ENCODE measurements around the gene SLC5A9. TPM values are rescaled to one million over a fixed set of nuclear protein-coding genes. Genes with fewer than 3 reads are reported as not detected.
A peak's percentile ranks its signal among the peaks of the same experiment; 100 is the strongest.

The SLC5A9 gene
- total RNA-seq, 1 donor from 2014 or later, result not detected

DNA sequence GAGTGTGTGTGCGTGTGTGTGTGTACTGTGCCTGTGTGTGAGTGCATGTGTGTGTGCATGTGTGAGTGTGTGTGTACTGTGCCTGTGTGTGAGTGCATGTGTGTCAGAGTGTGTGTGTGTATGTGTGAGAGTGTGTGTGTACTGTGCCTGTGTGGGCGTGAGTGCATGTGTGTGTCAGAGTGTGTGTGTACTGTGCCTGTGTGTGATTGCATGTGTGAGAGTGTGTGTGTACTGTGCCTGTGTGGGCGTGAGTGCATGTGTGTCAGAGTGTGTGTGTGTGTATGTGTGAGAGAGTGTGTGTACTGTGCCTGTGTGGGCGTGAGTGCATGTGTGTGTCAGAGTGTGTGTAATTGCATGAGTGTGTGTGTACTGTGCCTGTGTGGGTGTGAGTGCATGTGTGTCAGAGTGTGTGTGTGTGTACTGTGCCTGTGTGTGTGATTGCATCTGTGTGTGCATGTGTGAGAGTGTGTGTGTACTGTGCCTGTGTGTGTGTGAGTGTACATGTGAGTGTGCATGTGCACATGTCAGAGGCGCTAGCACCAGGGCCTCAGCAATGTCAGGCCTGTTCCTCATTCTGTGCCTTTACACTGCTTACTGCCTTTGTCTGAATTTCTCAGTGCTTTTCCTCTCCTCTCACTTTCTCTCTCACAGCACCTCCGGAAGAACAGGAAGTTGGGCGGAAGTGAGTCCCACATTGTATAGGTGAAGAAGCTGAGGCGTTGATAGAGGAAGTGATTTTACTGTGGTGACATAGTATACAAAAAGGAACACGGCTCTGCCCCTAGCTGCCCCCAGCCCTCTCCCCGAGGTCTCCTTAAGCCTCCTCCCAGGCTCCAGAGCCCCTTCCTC is 4.9 kb downstream of the SLC5A9 start:
- Histone ChIP-seq H3K27me3 (ENCODE audit: control insufficient read depth, insufficient read depth, low read length) (no peaks in the 10 kb centered on the region), H3K36me3 (ENCODE audit: control insufficient read depth, insufficient read depth, low read length) (no peaks in the 10 kb centered on the region), H3K4me3 (ENCODE audit: low read depth, low read length) (no peak overlapping the region)
- DNase-seq (ENCODE audit: low read depth) (no peak), FAIRE-seq (peak; percentile 99)
- TF ChIP-seq, protein P1, sequence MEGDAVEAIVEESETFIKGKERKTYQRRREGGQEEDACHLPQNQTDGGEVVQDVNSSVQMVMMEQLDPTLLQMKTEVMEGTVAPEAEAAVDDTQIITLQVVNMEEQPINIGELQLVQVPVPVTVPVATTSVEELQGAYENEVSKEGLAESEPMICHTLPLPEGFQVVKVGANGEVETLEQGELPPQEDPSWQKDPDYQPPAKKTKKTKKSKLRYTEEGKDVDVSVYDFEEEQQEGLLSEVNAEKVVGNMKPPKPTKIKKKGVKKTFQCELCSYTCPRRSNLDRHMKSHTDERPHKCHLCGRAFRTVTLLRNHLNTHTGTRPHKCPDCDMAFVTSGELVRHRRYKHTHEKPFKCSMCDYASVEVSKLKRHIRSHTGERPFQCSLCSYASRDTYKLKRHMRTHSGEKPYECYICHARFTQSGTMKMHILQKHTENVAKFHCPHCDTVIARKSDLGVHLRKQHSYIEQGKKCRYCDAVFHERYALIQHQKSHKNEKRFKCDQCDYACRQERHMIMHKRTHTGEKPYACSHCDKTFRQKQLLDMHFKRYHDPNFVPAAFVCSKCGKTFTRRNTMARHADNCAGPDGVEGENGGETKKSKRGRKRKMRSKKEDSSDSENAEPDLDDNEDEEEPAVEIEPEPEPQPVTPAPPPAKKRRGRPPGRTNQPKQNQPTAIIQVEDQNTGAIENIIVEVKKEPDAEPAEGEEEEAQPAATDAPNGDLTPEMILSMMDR (IDR thresholded peaks at IDR 0.05; ENCODE audit: insufficient read depth, low read length, severe bottlenecking), result no peak

DNA sequence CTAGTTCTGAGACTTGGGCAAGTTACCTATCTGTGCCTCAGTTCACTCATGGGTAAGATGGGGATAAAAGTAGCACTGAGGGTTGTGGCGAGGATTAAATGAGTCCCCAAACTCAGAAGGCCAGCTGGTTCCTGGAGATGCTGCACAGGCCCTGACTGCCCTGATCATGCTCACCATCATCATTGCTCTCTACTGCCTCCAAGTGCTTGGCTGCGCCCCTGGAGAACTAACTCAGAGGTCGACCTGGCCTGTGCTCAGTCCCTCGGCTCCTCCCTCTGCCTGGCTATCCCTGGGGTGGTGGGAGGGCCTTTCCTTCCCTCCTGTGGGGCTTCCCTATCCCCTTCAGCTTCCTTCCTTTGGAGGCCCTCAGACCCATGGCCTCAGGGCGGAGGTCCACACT is 5.6 kb downstream of the SLC5A9 start:
- Histone ChIP-seq H3K4me3 (ENCODE audit: low read depth, low read length) (no peak overlapping the region), H3K27me3 (ENCODE audit: control insufficient read depth, insufficient read depth, low read length) (no peaks in the 10 kb centered on the region), H3K36me3 (ENCODE audit: control insufficient read depth, insufficient read depth, low read length) (no peaks in the 10 kb centered on the region)
- FAIRE-seq, result no peak
- TF ChIP-seq, protein P1 (IDR thresholded peaks at IDR 0.05; ENCODE audit: insufficient read depth, low read length, severe bottlenecking), result no peak
- no peak for DNase-seq (ENCODE audit: low read depth)

DNA sequence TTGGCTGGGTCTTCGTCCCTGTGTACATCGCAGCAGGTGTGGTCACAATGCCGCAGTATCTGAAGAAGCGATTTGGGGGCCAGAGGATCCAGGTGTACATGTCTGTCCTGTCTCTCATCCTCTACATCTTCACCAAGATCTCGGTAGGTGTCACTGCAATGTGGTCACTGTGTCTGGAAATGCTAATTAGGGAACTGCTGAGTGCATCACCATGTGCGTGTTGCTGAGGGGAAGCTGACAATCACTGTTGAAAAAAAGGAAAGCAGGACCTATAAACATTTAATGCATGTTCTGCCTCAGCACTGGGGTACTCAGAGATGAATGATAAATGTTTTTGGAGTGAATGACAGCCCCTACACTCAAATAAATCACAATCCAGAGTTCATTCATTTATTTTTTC is 6.8 kb downstream of the SLC5A9 start:
- FAIRE-seq (no peak), DNase-seq (ENCODE audit: low read depth) (no peak)
- no peaks in the 10 kb centered on the region for H3K36me3 ChIP-seq (ENCODE audit: control insufficient read depth, insufficient read depth, low read length)
- TF ChIP-seq, protein P1 (IDR thresholded peaks at IDR 0.05; ENCODE audit: insufficient read depth, low read length, severe bottlenecking), result no peak
- H3K27me3 ChIP-seq (ENCODE audit: control insufficient read depth, insufficient read depth, low read length), result no peaks in the 10 kb centered on the region
- H3K4me3 ChIP-seq (ENCODE audit: low read depth, low read length), result no peak overlapping the region

DNA sequence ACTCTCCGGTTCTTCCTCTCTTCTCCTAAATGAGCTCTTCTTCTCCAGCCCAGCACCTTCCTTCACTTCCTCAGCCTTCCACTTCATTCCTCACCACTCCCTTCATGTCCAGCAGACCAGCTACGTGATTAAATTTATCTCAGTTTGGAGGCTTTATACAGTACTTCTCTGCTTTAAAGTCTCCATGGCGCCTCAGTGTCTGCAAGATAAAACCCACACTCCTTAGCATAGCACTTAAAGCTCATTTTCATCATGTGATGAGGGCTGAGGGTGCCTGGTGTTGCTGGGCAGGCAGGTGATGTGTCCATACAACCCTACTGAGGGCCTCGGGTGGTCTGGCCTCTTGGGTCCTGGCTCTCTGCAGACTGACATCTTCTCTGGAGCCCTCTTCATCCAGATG is 7.7 kb downstream of the SLC5A9 start:
- Histone ChIP-seq H3K36me3 (ENCODE audit: control insufficient read depth, insufficient read depth, low read length) (no peaks in the 10 kb centered on the region), H3K27me3 (ENCODE audit: control insufficient read depth, insufficient read depth, low read length) (no peaks in the 10 kb centered on the region), H3K4me3 (ENCODE audit: low read depth, low read length) (no peak overlapping the region)
- FAIRE-seq (no peak), DNase-seq (ENCODE audit: low read depth) (no peak)
- TF ChIP-seq, protein P1 (IDR thresholded peaks at IDR 0.05; ENCODE audit: insufficient read depth, low read length, severe bottlenecking), result no peak

DNA sequence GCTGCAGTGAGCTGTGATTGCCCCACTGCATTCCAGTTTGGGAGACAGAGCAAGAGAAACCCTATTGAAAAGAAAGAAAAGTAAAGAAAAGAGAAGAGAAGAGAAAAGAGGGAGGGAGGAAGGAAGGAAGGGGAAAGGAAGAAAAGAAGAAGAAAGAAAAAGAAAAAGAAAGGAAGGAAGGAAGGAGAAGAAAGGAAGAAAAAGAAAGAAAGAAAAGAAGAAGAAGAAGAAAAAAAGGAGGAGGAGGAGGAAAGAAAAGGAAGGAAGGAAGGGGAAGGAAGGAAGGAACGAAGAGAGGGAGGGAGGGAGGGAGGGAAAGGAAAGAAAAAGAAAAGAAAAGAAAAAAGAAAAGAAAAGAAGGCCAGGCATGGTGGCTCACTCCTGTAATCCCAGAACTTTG is 10.2 kb downstream of the SLC5A9 start:
- DNase-seq (ENCODE audit: low read depth), result no peak
- TF ChIP-seq, protein P1 (IDR thresholded peaks at IDR 0.05; ENCODE audit: insufficient read depth, low read length, severe bottlenecking), result no peak
- Histone ChIP-seq H3K36me3 (ENCODE audit: control insufficient read depth, insufficient read depth, low read length) (no peaks in the 10 kb centered on the region), H3K4me3 (ENCODE audit: low read depth, low read length) (no peak overlapping the region), H3K27me3 (ENCODE audit: control insufficient read depth, insufficient read depth, low read length) (no peaks in the 10 kb centered on the region)
- no peak for FAIRE-seq

Data from bronchial epithelial cell (primary cell).